ENCODE measurements around the gene ACY1.

Gene ACY1

GRCh38 chr3:51982838-51983577 is at the start of gene ACY1:
ACY1 (plus strand) TSS chr3:51983535; CDS start chr3:51984065, 530 bp downstream.
- peak; percentile 35 for DNase-seq (ENCODE audit: low read depth)

- no peak for DNase-seq (ENCODE audit: low read depth)
Measured at GRCh38 chr3:51934139-51934850, 49.0 kb upstream of the ACY1 start.

- DNase-seq (ENCODE audit: low read depth): no peak
Measured at GRCh38 chr3:51934991-51935885, 48.1 kb upstream of the ACY1 start.

- no peak for DNase-seq (ENCODE audit: low read depth)
Measured at GRCh38 chr3:51935886-51936755, 47.2 kb upstream of the ACY1 start.

GRCh38 chr3:51937014-51937413 is 46.3 kb upstream of the ACY1 start:
- no peak for DNase-seq (ENCODE audit: low read depth)

- no peak for DNase-seq (ENCODE audit: low read depth)
Measured at GRCh38 chr3:51937611-51938450, 45.5 kb upstream of the ACY1 start.

GRCh38 chr3:51938780-51939425 is 44.4 kb upstream of the ACY1 start:
- DNase-seq (ENCODE audit: low read depth): no peak

- DNase-seq (ENCODE audit: low read depth): no peak
Measured at GRCh38 chr3:51940648-51941462, 42.5 kb upstream of the ACY1 start.

- no peak for DNase-seq (ENCODE audit: low read depth)
Measured at GRCh38 chr3:51941463-51941797, 41.9 kb upstream of the ACY1 start.

GRCh38 chr3:51941798-51942602 is 41.3 kb upstream of the ACY1 start, which contains the start of the genes PARP3 and RRP9:
PARP3 (plus strand) TSS chr3:51942363; CDS start chr3:51943356, 993 bp downstream.
RRP9 (minus strand) TSS chr3:51941904; CDS start chr3:51941867, 37 bp downstream.
- DNase-seq (ENCODE audit: low read depth): peak; percentile 99

- peak; percentile 18 for DNase-seq (ENCODE audit: low read depth)
Measured at GRCh38 chr3:51942603-51943450, 40.5 kb upstream of the ACY1 start.

- no peak for DNase-seq (ENCODE audit: low read depth)
Measured at GRCh38 chr3:51943451-51944391, 39.6 kb upstream of the ACY1 start.

- DNase-seq (ENCODE audit: low read depth): no peak
Measured at GRCh38 chr3:51944451-51945021, 38.8 kb upstream of the ACY1 start.

- DNase-seq (ENCODE audit: low read depth): no peak
Measured at GRCh38 chr3:51945031-51945840, 38.1 kb upstream of the ACY1 start.

Measured in stimulated activated CD8-positive, alpha-beta memory T cell treated with anti-CD3 and anti-CD28 coated beads, Interleukin-12 subunit alpha, Interleukin-12 subunit beta, amount 100 ng/mL, for 1 hour (primary cell).